Tibial artery (tissue), 4 donors: Measurements from ENCODE around the gene ENTPD5.
A peak's percentile ranks its signal among the peaks of the same experiment; 100 is the strongest.

ENCODE experiments used
- DNase-seq, 2 donors: peaks; one replicate each; pipeline ENCODE4 v3.0.0-alpha.2; 2019
- H3K27ac ChIP-seq, 2 donors: fragments of 200-600 bp; sonication (generic) in 1 of 2; 1 replicate in 1 of 2; 2 replicates in 1 of 2; pipeline ENCODE4 v1.5.1; 2018 to 2019; ENCODE audit warnings: mild to moderate bottlenecking in 1 of 2
- H3K27me3 ChIP-seq, 2 donors: fragments of 200-600 bp; sonication (generic) in 1 of 2; one replicate each; pipeline versions ENCODE4 v1.5.1 to v1.6.0; 2016 to 2019
- H3K36me3 ChIP-seq, 3 donors: fragments of 200-600 bp; sonication (generic) in 2 of 3; one replicate each; pipeline ENCODE4 v1.5.1; 2016 to 2019; ENCODE audit warnings: mild to moderate bottlenecking in 2 of 3
- H3K4me1 ChIP-seq, 4 donors: fragments of 200-600 bp; sonication (generic) in 2 of 4; 1 replicate in 3 of 4; 2 replicates in 1 of 4; pipeline ENCODE4 v1.5.1; 2016 to 2019
- H3K4me3 ChIP-seq, 2 donors: fragments of 200-600 bp; sonication (generic) in 1 of 2; 1 replicate in 1 of 2; 2 replicates in 1 of 2; pipeline ENCODE4 v1.5.1; 2018 to 2019; ENCODE audit warnings: mild to moderate bottlenecking in 2 of 2
- H3K9me3 ChIP-seq, 3 donors: fragments of 200-600 bp; sonication (generic) in 1 of 3; one replicate each; pipeline ENCODE4 v1.5.1; 2016 to 2019
- intact Hi-C: fragments of 100-400 bp; cut with DNase I; formaldehyde crosslinking; loops from one replicate; pipeline ENCODE4 v1.15.0; 2023; ENCODE audit warnings: low total_unique reads
- TF ChIP-seq, protein P1 (sequence below), 2 experiments: fragments of 200-600 bp in 1 of 2; fragments of 450-650 bp in 1 of 2; IDR thresholded peaks; one replicate each; pipeline ENCODE4 v1.5.1; 2017 to 2019; ENCODE audit warnings: antibody characterized with exemption in 2 of 2, mild to moderate bottlenecking in 1 of 2, moderate library complexity in 1 of 2

ENTPD5 gene, protein sequence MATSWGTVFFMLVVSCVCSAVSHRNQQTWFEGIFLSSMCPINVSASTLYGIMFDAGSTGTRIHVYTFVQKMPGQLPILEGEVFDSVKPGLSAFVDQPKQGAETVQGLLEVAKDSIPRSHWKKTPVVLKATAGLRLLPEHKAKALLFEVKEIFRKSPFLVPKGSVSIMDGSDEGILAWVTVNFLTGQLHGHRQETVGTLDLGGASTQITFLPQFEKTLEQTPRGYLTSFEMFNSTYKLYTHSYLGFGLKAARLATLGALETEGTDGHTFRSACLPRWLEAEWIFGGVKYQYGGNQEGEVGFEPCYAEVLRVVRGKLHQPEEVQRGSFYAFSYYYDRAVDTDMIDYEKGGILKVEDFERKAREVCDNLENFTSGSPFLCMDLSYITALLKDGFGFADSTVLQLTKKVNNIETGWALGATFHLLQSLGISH

DNA sequence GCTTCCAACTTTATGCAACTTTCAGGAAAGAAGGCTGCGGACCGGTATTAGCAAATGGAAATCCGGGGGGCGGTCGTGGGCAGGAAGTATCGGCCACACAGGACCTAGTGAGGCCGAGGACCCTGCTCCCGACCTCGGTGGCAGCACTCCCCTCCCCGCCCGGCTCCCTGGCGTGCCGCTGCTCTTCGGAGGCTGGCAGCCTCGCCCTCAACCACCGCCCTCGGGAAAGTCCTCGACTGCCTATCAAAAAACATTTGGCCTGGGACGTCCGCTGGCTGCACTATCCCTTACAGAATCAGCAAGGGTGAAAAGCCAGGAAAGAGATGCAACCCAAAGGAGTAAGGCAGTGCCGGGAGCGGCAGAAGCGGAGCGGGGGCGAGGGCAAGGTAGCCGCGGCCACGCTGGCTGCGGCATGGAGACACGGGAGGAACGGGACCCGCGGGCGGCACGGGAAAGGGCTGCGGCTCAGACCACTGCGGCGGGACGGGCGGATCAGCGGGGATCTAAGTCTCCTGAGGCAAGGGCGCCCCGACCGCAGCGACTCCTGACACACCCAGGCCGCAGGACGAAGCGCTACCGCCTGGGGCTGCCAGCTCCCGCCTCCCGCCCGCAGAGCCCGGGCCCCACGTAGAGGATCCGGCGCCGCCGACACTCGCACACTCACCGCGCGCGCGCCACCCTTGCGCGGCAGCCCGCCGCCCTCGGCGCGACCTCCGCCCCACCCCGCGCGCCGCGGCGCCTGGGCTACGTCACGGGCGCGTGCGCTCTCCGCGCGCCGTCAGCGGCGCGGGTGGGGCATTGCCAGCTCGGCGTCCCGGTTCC, at the start of gene ENTPD5, which contains the start of gene BBOF1:
TSS of gene ENTPD5 (minus strand) at position 703 of the 822 bp plus-strand sequence. CDS start 31,186 bp downstream, outside the sequence.
TSS of gene BBOF1 (plus strand) at position 764 of the 822 bp plus-strand sequence. CDS start 130 bp downstream, outside the sequence.
- Histone ChIP-seq H3K4me3 (peak within 1 kb of the TSS; percentile 83 to 84), H3K9me3 (no peaks in the 10 kb centered on the region), H3K27me3 (no peaks in the 10 kb centered on the region), H3K36me3 (peaks cover 0 to 10% (median 0%) of the 10 kb centered on the region in 3 donors), H3K27ac (peak within 1 kb of the TSS; percentile 96 to 97), H3K4me1 (peaks cover 0 to 13% (median 6%) of the 10 kb centered on the region in 4 donors)
- intact Hi-C loops, result loop anchor here (1.0 kb wide), 1 partner anchor 68 kb away; the partner anchor contains the start of genes COQ6 and FAM161B
- DNase-seq, result peak; percentile 83 to 93
- TF ChIP-seq, protein P1, sequence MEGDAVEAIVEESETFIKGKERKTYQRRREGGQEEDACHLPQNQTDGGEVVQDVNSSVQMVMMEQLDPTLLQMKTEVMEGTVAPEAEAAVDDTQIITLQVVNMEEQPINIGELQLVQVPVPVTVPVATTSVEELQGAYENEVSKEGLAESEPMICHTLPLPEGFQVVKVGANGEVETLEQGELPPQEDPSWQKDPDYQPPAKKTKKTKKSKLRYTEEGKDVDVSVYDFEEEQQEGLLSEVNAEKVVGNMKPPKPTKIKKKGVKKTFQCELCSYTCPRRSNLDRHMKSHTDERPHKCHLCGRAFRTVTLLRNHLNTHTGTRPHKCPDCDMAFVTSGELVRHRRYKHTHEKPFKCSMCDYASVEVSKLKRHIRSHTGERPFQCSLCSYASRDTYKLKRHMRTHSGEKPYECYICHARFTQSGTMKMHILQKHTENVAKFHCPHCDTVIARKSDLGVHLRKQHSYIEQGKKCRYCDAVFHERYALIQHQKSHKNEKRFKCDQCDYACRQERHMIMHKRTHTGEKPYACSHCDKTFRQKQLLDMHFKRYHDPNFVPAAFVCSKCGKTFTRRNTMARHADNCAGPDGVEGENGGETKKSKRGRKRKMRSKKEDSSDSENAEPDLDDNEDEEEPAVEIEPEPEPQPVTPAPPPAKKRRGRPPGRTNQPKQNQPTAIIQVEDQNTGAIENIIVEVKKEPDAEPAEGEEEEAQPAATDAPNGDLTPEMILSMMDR (IDR thresholded peaks at IDR 0.05), result peak in 1 of 2 experiments; percentile 29

DNA sequence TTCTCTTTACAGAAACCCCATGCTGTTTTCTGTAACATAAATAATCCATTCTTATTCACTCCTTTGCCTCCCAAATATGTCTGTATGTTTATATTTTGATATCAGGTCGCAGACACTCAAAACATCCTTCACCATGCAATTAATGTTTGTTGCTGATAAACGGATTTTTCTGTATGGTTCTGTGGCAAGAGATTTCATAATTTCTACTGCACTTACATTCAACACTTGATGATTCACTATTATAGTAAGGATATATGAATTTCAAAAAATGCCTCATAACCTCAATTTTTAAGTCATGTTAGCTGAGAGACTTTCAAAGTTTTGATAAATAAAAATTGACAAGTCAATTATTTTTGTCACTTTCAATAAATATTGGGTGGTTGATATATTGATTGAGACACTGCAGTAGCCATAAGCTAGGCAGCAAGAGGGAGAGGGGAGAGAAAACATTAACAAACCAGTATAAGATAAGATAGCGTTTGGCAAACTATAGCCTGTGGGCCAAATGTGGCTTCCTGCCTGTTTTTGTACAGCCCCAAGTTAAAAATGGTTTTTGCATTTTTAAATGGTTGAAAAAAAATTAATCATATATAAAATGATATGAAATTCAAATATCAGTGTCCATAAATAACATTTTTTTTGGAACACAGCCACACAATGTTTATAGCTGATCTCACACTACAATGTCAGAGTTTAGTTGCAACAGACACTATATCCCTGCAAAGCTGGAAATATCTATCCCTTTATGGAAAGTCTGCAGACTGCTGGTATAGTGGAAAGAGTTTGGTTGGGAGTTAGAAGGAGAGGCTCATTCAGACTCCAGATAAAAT, 46.9 kb upstream of the ENTPD5 start:
- intact Hi-C loops, result no loop called here
- no peak overlapping the region for H3K4me3 ChIP-seq
- H3K36me3 ChIP-seq, result peaks cover 60 to 100% (median 89%) of the 10 kb centered on the region in 3 donors

DNA sequence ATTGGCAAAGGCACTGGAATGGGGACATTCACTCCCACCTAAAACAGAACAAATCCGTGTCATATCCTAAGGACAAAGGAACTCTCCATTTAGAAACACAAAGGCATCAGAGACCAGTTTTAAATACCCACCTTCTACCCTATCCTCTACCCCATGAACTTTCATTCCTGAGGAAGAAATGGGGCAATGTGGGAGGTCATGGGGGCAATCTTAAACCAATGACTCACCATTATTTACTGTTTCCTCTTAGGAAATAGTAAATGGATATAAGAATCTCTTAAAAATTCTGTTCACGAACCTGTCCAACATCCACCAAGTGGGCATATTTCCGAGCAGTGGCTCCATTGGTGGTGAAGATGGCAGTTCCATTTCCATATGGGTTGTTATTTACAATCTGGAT, 45.8 kb upstream of the ENTPD5 start:
- DNase-seq, result no peak
- Histone ChIP-seq H3K4me3 (no peak overlapping the region), H3K9me3 (no peaks in the 10 kb centered on the region), H3K27ac (no peak overlapping the region), H3K36me3 (peaks cover 67 to 100% (median 89%) of the 10 kb centered on the region in 3 donors), H3K27me3 (no peaks in the 10 kb centered on the region), H3K4me1 (no peaks in the 10 kb centered on the region)
- TF ChIP-seq, protein P1 (IDR thresholded peaks at IDR 0.05), result no peak
- intact Hi-C loops, result no loop called here

More for the DNA sequence above, 46.9 kb upstream of the ENTPD5 start:
- DNase-seq, result no peak
- no peaks in the 10 kb centered on the region for H3K4me1 ChIP-seq
- no peak overlapping the region for H3K27ac ChIP-seq
- H3K27me3 ChIP-seq, result no peaks in the 10 kb centered on the region
- TF ChIP-seq, protein P1 (IDR thresholded peaks at IDR 0.05), result no peak
- no peaks in the 10 kb centered on the region for H3K9me3 ChIP-seq

DNA sequence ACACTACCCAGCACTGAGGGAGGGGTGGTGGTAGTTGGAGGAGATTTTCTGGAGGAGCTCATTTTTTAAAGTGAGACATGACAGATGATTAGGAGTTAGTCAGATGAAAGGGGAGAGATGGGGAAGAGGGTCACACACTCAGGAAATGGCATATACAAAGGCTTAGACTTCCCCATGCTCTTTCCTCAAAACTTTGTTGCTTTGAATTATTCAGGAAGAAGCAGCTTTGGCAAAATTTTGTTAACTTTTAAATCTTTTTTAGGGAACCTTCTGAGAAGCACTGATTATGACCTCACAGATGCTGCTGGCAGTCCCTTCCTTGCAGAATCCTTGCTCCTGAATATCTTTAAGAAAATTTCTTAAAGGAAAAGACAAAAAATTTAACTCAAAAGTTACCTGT, 45.3 kb upstream of the ENTPD5 start:
- Histone ChIP-seq H3K27ac (no peak overlapping the region), H3K9me3 (no peaks in the 10 kb centered on the region), H3K36me3 (peaks cover 72 to 100% (median 92%) of the 10 kb centered on the region in 3 donors), H3K4me1 (no peaks in the 10 kb centered on the region), H3K27me3 (no peaks in the 10 kb centered on the region), H3K4me3 (no peak overlapping the region)
- no peak for DNase-seq
- intact Hi-C loops, result no loop called here
- TF ChIP-seq, protein P1 (IDR thresholded peaks at IDR 0.05), result no peak

DNA sequence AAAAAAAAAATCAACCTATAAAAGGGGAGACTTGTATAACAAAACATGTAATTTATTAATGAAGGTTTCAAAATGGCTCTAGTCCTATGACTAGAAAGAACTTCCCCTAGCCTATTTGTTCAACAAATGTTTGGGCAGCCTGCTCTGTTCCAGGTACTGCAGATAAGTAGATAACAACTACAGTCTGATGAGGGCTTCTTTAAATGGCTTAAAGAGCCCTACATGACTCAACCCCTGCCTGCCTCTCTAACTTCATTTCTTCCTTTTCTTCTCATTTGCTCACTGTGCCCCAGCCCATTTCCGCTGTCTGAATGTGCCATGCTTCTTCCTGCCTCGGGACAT, 43.7 kb upstream of the ENTPD5 start:
- no peaks in the 10 kb centered on the region for H3K4me1 ChIP-seq
- TF ChIP-seq, protein P1 (IDR thresholded peaks at IDR 0.05), result no peak
- no peak for DNase-seq
- no peak overlapping the region for H3K4me3 ChIP-seq
- intact Hi-C loops, result no loop called here
- H3K36me3 ChIP-seq, result peaks cover 77 to 100% (median 92%) of the 10 kb centered on the region in 3 donors
- no peak overlapping the region for H3K27ac ChIP-seq
- no peaks in the 10 kb centered on the region for H3K9me3 ChIP-seq
- no peaks in the 10 kb centered on the region for H3K27me3 ChIP-seq
